Spleen (tissue), 11 donors: ENCODE measurements around the gene MYO1D. TPM values are rescaled to one million over a fixed set of nuclear protein-coding genes. Genes with fewer than 3 reads are reported as not detected.

Experiments used
- DNase-seq: peaks from one replicate; pipeline ENCODE4 v3.0.0-alpha.2; 2020
- H3K27ac ChIP-seq, 8 donors: fragments of 200-600 bp; sonication (generic) in 7 of 8; 1 replicate in 4 of 8; 2 replicates in 4 of 8; pipeline versions ENCODE4 v1.5.0 to v1.8.0; 2016 to 2021; ENCODE audit warnings: inconsistent platforms in 4 of 8, mild to moderate bottlenecking in 4 of 8, moderate library complexity in 1 of 8
- H3K27me3 ChIP-seq, 7 donors: fragments of 200-600 bp; sonication (generic) in 6 of 7; replicated peaks in 1 of 7; 1 replicate in 4 of 7; 2 replicates in 3 of 7; pipeline versions ENCODE4 v1.5.0 to v1.8.0; 2016 to 2021; ENCODE audit warnings: inconsistent platforms in 3 of 7, mild to moderate bottlenecking in 1 of 7
- H3K36me3 ChIP-seq, 6 donors: fragments of 200-600 bp; sonication (generic) in 5 of 6; 1 replicate in 4 of 6; 2 replicates in 2 of 6; pipeline versions ENCODE4 v1.5.0 to v1.8.0; 2016 to 2021; ENCODE audit warnings: inconsistent platforms in 2 of 6
- H3K4me1 ChIP-seq, 6 donors: fragments of 200-600 bp; sonication (generic) in 5 of 6; 1 replicate in 3 of 6; 2 replicates in 3 of 6; pipeline versions ENCODE4 v1.5.0 to v1.8.0; 2016 to 2021; ENCODE audit warnings: inconsistent platforms in 3 of 6
- H3K4me3 ChIP-seq, 8 donors: fragments of 200-600 bp; sonication (generic) in 7 of 8; 1 replicate in 4 of 8; 2 replicates in 4 of 8; pipeline versions ENCODE4 v1.5.0 to v1.8.0; 2016 to 2021; ENCODE audit warnings: inconsistent platforms in 4 of 8, mild to moderate bottlenecking in 4 of 8, moderate library complexity in 2 of 8
- H3K9me3 ChIP-seq, 8 donors: fragments of 200-600 bp; sonication (generic) in 7 of 8; 1 replicate in 4 of 8; 2 replicates in 4 of 8; pipeline versions ENCODE4 v1.5.0 to v1.8.0; 2016 to 2021; ENCODE audit warnings: inconsistent platforms in 4 of 8
- POLR2A ChIP-seq, 3 donors: fragments of 450-650 bp; IDR thresholded peaks; one replicate each; pipeline ENCODE4 v1.5.1; 2017; ENCODE audit warnings: antibody characterized with exemption in 3 of 3, mild to moderate bottlenecking in 1 of 3
- POLR2AphosphoS5 ChIP-seq, 3 donors: sonication (generic); formaldehyde crosslinking; IDR thresholded peaks; one replicate each; pipeline ENCODE4 v1.5.1; 2017; ENCODE audit warnings: antibody characterized with exemption in 3 of 3
- WGBS, 5 donors: extraction: QIAGEN DNeasy Blood & Tissue Kit in 3 of 5; methylation state at CpG; one replicate each; pipeline versions ENCODE4 v1.1.5 to v1.1.7; 2013 to 2018; 5-methylcytosine and 5-hydroxymethylcytosine counted together
- intact Hi-C: fragments of 100-400 bp; cut with DNase I; formaldehyde crosslinking; loops from one replicate; pipeline ENCODE4 v1.15.0; 2023; ENCODE audit warnings: low total_unique reads
- polyA plus RNA-seq, 3 donors: library from polyadenylated mRNA; stranded (reverse); fragments of 200-250 nt; gene quantifications; one replicate each; pipeline ENCODE4 v1.2.1, GENCODE V29; 2013
- total RNA-seq, 7 donors: library from RNA; depleted of rRNA in 3 of 7; stranded (reverse); fragments of >200 nt in 3 of 7; fragmentation: NEBNext Ultra II Directional in 4 of 7; extraction: Animal tissue kit (Norgen Biotek cat#: 25700) in 4 of 7; gene quantifications; one replicate each; pipeline versions ENCODE4 v1.1.0 to v1.2.1, GENCODE V29; 2016 to 2021
- TF ChIP-seq, protein P1 (sequence below), 11 experiments: fragments of 200-600 bp in 7 of 11; fragments of 450-650 bp in 4 of 11; sonication (generic) in 4 of 11; IDR thresholded peaks in 8 of 11; conservative IDR thresholded peaks in 3 of 11; 1 replicate in 7 of 11; 2 replicates in 4 of 11; pipeline versions ENCODE4 v1.4.0 to v1.8.0; 2016 to 2021; ENCODE audit warnings: antibody characterized with exemption in 11 of 11, inconsistent platforms in 4 of 11, mild to moderate bottlenecking in 1 of 11
- donor health status: healthy with polysubstance abuse.
- donor health status: DM: no; HTN: no; CAD: no; lungs with moderate emphysema.
- donor health status: DM: no; HTN: no; CAD: no.
- donor health status: Bipolar disorder and iron deficiency.
- donor health status: healthy.
- donor health status: DM: no; HTN: no; CAD: no.
- donor health status: DM: yes; HTN: yes; CAD: no.

Gene MYO1D
- total and polyA plus RNA-seq, 10 donors = 2.3 to 36.4 (median 23.4) TPM

DNA sequence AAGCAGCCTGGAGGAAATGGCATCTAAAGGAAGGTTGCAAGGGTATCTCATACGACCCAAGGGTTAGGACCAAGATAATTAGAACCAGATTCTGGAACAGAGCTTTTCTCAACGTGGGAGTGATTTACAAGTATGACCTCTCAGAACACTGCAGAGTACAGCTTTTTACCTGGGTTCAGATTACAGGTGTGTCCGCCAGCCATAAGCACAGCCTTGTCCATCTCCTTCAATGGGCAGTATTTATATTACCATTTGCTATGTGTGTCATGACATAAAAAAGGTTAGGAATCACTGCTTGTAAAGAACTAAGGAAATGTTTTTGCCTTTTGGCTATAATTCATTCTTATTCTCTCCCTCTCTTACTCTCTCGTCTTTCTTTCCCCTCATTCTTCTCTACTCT is 36.7 kb downstream of the MYO1D start:
- no peak for DNase-seq
- TF ChIP-seq POLR2AphosphoS5 (IDR thresholded peaks at IDR 0.05) (no peak), POLR2A (IDR thresholded peaks at IDR 0.05) (no peak)
- TF ChIP-seq, protein P1, sequence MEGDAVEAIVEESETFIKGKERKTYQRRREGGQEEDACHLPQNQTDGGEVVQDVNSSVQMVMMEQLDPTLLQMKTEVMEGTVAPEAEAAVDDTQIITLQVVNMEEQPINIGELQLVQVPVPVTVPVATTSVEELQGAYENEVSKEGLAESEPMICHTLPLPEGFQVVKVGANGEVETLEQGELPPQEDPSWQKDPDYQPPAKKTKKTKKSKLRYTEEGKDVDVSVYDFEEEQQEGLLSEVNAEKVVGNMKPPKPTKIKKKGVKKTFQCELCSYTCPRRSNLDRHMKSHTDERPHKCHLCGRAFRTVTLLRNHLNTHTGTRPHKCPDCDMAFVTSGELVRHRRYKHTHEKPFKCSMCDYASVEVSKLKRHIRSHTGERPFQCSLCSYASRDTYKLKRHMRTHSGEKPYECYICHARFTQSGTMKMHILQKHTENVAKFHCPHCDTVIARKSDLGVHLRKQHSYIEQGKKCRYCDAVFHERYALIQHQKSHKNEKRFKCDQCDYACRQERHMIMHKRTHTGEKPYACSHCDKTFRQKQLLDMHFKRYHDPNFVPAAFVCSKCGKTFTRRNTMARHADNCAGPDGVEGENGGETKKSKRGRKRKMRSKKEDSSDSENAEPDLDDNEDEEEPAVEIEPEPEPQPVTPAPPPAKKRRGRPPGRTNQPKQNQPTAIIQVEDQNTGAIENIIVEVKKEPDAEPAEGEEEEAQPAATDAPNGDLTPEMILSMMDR (IDR thresholded peaks at IDR 0.05 in 8 of 11, conservative IDR thresholded peaks at IDR 0.05 in 3 of 11) = no peak
- Histone ChIP-seq H3K27ac (no peak overlapping the region), H3K9me3 (no peaks in the 10 kb centered on the region), H3K4me3 (no peak overlapping the region), H3K27me3 (no peaks in the 10 kb centered on the region), H3K36me3 (no peaks in the 10 kb centered on the region), H3K4me1 (no peaks in the 10 kb centered on the region)
- intact Hi-C loops = no loop called here
- 71 to 85% (median 75%) methylated on average over 4 of the region's 4 CpGs for WGBS, 5 donors

DNA sequence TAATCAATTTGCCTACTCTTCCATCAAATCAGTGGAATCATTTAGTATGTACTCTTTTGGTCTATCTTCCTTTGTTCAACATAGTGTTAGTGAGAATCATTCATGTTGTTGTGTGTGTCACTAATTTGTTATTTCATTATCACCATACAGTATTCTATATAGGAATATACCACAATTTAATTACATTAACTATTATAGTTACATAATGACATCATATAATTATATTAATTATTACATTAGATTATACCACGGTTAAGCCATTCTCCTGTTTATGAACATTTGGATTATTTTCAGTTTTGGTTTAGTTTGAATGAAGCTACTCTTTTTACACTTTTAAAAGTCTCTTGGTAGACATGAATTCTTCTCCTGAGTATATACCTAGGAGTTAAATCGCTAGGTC is 40.4 kb downstream of the MYO1D start:
- WGBS, 5 donors = 88 to 97% (median 95%) methylated on average over 2 of the region's 2 CpGs
- intact Hi-C loops = no loop called here
- Histone ChIP-seq H3K27ac (peak overlapping the region in 3 of 8 donors; percentile 12 to 59 (median 54)), H3K9me3 (no peaks in the 10 kb centered on the region), H3K4me3 (no peak overlapping the region), H3K27me3 (no peaks in the 10 kb centered on the region), H3K36me3 (no peaks in the 10 kb centered on the region), H3K4me1 (no peaks in the 10 kb centered on the region)
- TF ChIP-seq POLR2AphosphoS5 (IDR thresholded peaks at IDR 0.05) (no peak), POLR2A (IDR thresholded peaks at IDR 0.05) (no peak)
- TF ChIP-seq, protein P1 (IDR thresholded peaks at IDR 0.05 in 8 of 11, conservative IDR thresholded peaks at IDR 0.05 in 3 of 11) = no peak
- DNase-seq = no peak

DNA sequence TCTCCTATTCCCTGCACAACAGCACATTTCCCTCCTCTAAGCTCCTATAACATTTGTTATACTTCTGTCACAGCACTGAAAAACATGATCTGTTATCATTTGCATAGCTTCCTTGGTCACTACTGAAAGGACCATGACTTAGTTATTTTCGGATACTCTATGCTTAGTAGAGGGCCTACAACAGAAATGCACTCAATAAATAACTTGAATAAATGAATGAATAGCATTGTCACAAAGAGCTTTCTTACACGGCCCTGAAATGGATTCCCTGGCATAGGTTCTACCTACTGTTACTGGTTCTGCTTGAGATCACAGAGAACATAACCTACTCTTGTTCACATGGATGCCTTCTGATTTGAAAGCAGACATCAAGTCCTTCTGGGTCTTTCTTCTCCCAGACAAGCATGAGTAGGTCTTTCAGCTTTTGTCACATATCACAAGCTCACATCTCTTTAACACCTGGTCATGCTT is 41.6 kb downstream of the MYO1D start:
- intact Hi-C loops = no loop called here
- Histone ChIP-seq H3K9me3 (no peaks in the 10 kb centered on the region), H3K27ac (peak overlapping the region in 3 of 8 donors; percentile 12 to 59 (median 54)), H3K36me3 (no peaks in the 10 kb centered on the region), H3K27me3 (no peaks in the 10 kb centered on the region), H3K4me3 (no peak overlapping the region), H3K4me1 (no peaks in the 10 kb centered on the region)
- DNase-seq = no peak
- no peak for TF ChIP-seq POLR2AphosphoS5 (IDR thresholded peaks at IDR 0.05)
- TF ChIP-seq, protein P1 (IDR thresholded peaks at IDR 0.05 in 8 of 11, conservative IDR thresholded peaks at IDR 0.05 in 3 of 11) = no peak
- TF ChIP-seq POLR2A (IDR thresholded peaks at IDR 0.05) = no peak
- 76 to 91% (median 83%) methylated on average over 2 of the region's 2 CpGs for WGBS, 5 donors

DNA sequence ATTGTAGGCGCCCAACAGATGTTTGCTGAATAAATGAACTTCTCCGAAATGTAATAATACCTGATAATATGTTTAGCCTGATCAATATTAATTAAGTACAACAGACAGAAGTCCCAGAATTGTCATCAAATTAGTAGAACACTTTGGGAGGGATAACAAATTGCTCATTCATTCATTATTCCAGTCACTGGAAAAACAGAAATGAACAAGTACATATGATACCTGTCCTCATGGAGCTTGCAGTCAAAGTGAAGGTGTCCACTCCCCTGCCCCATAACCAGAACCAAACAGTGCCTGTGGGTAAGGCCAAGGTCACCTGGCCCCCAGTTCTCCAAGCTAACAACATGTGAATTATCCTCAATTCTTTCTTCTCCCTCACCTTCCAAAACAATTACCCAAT is 42.8 kb downstream of the MYO1D start:
- TF ChIP-seq, protein P1 (IDR thresholded peaks at IDR 0.05 in 8 of 11, conservative IDR thresholded peaks at IDR 0.05 in 3 of 11) = no peak
- no peak for TF ChIP-seq POLR2AphosphoS5 (IDR thresholded peaks at IDR 0.05)
- TF ChIP-seq POLR2A (IDR thresholded peaks at IDR 0.05) = no peak
- no peak for DNase-seq
- Histone ChIP-seq H3K27ac (peak overlapping the region in 2 of 8 donors; percentile 54 to 59), H3K27me3 (no peaks in the 10 kb centered on the region), H3K36me3 (no peaks in the 10 kb centered on the region), H3K4me3 (no peak overlapping the region), H3K4me1 (peaks cover 0 to 6% (median 1%) of the 10 kb centered on the region in 6 donors), H3K9me3 (no peaks in the 10 kb centered on the region)
- intact Hi-C loops = no loop called here
- 93 to 100% (median 96%) methylated on average over 2 of the region's 2 CpGs for WGBS, 5 donors
